Muscle layer of colon (tissue), 2 donors: Measurements from ENCODE around the gene POLR1A.

Source experiments
- H3K27ac ChIP-seq: one replicate; pipeline ENCODE4 v1.7.0; 2013; ENCODE audit warnings: low read depth, mild to moderate bottlenecking, low read length, moderate library complexity
- H3K27me3 ChIP-seq, 2 donors: one replicate each; pipeline ENCODE4 v1.7.0; 2013; ENCODE audit warnings: low read length in 2 of 2, mild to moderate bottlenecking in 2 of 2; ENCODE audit not compliant: insufficient read depth in 2 of 2, control insufficient read depth in 1 of 2
- H3K36me3 ChIP-seq: one replicate; pipeline ENCODE4 v1.7.0; 2013; ENCODE audit warnings: mild to moderate bottlenecking, low read length; ENCODE audit not compliant: insufficient read depth
- H3K4me1 ChIP-seq: one replicate; pipeline ENCODE4 v1.7.0; 2013; ENCODE audit warnings: mild to moderate bottlenecking, low read length; ENCODE audit not compliant: insufficient read depth
- H3K4me3 ChIP-seq, 2 donors: one replicate each; pipeline ENCODE4 v1.7.0; 2013; ENCODE audit warnings: low read length in 2 of 2, low read depth in 1 of 2, mild to moderate bottlenecking in 1 of 2, moderate library complexity in 1 of 2
- H3K9ac ChIP-seq: one replicate; pipeline ENCODE4 v1.7.0; 2013; ENCODE audit warnings: low read length
- H3K9me3 ChIP-seq: one replicate; pipeline ENCODE4 v1.7.0; 2013; ENCODE audit warnings: mild to moderate bottlenecking, low read length
- donor health status: abdominal sarcoma.
- donor health status: Adenocarcinoma of cecum.

POLR1A gene

DNA sequence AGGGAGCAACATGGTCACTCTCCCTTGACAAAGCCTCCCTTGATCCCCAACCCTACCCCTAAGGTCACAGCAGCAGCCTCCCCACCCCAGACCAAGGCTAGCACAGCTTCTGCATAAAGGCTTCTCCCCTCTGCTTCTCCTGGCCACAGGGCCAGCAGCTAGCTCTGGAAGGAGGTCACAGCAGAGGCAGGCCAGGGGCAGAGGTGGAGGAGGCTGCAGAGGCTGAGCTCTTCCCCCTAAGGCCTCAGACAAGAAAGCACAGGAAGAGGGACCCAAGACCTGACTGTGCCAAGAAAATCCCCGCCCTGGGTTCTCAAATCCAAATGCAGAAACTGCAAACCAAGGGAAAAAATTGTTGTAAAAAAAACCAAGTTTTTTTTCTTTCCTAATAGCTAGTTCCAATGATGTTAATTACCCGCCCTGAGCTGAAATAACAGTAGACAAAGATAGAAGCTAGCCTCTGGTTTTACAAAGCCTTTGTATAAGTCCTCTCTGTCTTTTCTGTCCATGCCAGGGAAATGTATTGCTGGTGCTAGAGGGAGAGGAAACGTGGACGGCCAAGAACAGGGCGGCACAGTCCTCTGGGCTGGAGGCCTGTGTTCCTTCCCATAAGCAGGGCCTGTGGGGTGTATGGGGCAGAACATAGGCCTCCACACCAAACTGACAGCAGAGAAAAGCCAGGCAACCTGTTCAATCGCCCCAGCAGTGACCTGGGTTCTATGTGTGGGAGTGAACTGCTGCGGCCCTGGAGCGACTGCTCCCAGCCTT, 79.5 kb downstream of the POLR1A start:
- Histone ChIP-seq H3K9me3 (no peaks in the 10 kb centered on the region), H3K4me1 (peaks cover 21% of the 10 kb centered on the region), H3K36me3 (peaks cover 47% of the 10 kb centered on the region), H3K27ac (no peak overlapping the region), H3K4me3 (no peak overlapping the region), H3K27me3 (no peaks in the 10 kb centered on the region), H3K9ac (no peak overlapping the region)

DNA sequence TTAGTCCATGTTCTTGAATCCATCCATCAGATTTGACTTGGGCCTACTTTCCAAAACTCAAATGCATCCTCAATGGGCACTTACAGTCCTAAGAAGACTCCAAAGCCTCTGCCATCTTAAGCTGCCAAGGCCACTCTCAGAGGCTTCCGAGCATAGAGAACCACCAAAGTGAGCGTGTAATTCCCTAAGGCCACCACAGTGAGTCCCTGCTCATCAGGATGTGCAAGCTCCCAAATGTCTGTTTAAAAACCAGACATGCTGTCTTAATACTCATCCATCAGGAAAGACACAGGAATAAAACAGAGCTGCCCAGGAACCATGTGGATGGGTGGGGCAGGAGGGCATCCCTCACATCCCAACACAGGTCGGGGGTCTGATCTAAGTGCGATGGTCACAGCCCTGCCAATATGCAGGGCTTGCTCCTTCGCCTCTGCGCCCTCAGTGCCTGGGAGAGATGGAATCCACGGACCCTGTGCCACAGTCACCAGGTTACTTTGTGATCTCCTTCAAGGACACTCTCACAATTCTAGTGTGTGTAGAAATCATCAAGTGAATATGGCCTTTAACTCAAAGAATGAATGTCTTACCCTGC, 80.4 kb downstream of the POLR1A start:
- no peak overlapping the region for H3K27ac ChIP-seq
- peaks cover 21% of the 10 kb centered on the region for H3K4me1 ChIP-seq
- no peaks in the 10 kb centered on the region for H3K27me3 ChIP-seq
- H3K9ac ChIP-seq: no peak overlapping the region
- H3K4me3 ChIP-seq: no peak overlapping the region
- no peaks in the 10 kb centered on the region for H3K9me3 ChIP-seq
- peaks cover 42% of the 10 kb centered on the region for H3K36me3 ChIP-seq

- peaks cover 18% of the 10 kb centered on the region for H3K4me1 ChIP-seq
- H3K27me3 ChIP-seq: no peaks in the 10 kb centered on the region
- peaks cover 25% of the 10 kb centered on the region for H3K36me3 ChIP-seq
- no peak overlapping the region for H3K9ac ChIP-seq
- no peaks in the 10 kb centered on the region for H3K9me3 ChIP-seq
- H3K27ac ChIP-seq: no peak overlapping the region
- H3K4me3 ChIP-seq: no peak overlapping the region
These were observed 82.3 kb downstream of the POLR1A start for GRCh38 chr2:86023366-86023712.

DNA sequence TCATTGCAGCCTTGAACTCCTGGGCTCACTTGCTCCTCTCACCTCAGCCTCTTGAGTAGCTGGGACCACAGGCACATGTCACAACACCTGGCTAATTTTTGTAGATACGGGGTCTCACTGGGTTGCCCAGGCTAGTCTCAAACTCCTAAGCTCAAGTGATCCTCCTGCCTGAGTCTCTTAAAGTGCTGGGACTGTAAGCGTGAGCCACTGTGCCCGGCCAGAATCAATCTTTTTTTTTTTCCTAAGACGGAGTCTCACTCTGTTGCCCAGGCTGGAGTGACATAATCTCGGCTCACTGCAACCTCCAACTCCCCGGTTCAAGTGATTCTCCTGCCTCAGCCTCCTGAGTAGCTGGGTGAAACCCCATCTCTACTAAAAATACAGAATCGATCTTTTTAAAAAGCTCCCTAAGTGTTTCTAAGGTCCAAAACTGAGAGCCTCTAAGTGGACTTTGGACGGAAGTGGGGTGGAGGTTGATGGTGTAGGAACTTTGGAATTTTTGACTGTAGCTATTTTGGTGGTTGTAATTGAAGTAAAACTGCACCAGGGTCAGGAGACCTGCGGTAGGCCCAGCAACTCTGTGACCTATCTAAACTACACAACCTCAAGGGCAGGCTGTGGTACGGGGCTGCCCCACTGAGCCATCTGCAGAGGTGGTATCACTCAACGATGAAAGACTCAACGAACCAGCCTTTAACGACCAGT, 82.9 kb downstream of the POLR1A start:
- Histone ChIP-seq H3K9me3 (no peaks in the 10 kb centered on the region), H3K36me3 (peaks cover 21% of the 10 kb centered on the region), H3K27me3 (no peaks in the 10 kb centered on the region), H3K4me1 (peaks cover 18% of the 10 kb centered on the region), H3K9ac (no peak overlapping the region), H3K27ac (no peak overlapping the region), H3K4me3 (no peak overlapping the region)

DNA sequence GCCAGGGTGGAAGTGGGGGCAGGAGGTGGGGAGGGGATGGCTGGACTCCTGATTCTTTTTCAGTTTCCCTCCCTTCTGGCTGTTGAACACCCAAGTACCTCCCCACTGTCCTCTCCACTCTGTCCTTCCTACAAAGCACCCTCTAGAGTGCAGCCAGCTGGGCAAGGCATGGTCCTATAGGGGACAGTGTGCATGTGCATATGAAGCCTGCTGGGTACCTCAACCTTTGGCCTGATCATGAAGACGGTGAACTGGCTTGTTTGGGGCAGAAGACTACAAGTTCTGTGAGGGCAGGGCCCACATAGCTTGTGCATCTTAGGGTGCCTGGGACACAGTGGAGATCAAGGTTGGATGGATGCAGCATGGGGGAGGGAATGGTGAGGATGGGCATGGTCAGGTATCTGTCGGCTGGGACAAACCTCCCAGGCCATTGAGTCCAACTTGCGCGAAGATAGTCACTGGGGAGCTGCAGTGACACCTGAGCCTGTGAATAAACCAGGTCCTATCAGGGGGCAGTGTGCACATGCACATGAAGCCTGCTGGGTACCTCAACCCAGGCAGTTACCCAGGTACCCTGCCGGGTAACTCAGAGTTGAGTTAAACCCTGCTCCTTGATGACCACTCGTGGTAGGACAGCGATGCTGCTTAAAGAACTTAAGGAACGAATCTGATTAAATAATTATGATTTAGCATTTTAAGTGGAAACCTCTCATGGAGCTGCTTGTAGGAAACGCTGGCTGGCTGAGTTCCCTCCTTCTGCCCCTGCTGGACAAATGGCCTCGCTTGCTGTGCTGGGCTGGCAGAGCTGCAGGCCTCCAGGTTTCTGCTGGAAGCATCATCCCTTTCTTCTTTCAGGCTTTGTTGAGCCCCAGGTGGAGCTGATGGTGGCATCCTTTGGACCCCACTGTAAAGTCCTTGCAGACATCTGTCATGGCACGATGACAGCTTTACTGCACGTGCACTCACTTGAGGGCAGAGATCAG, 84.0 kb downstream of the POLR1A start:
- H3K9ac ChIP-seq: no peak overlapping the region
- H3K4me1 ChIP-seq: peaks cover 11% of the 10 kb centered on the region
- no peaks in the 10 kb centered on the region for H3K9me3 ChIP-seq
- no peak overlapping the region for H3K4me3 ChIP-seq
- no peak overlapping the region for H3K27ac ChIP-seq
- H3K27me3 ChIP-seq: no peaks in the 10 kb centered on the region
- peaks cover 10% of the 10 kb centered on the region for H3K36me3 ChIP-seq

GRCh38 chr2:86020984-86021383, 84.7 kb downstream of the POLR1A start:
- peaks cover 8% of the 10 kb centered on the region for H3K36me3 ChIP-seq
- H3K27me3 ChIP-seq: no peaks in the 10 kb centered on the region
- H3K9me3 ChIP-seq: no peaks in the 10 kb centered on the region
- no peak overlapping the region for H3K9ac ChIP-seq
- no peak overlapping the region for H3K27ac ChIP-seq
- H3K4me3 ChIP-seq: no peak overlapping the region
- peaks cover 5% of the 10 kb centered on the region for H3K4me1 ChIP-seq

GRCh38 chr2:86019121-86019520, 86.6 kb downstream of the POLR1A start:
- no peak overlapping the region for H3K9ac ChIP-seq
- no peaks in the 10 kb centered on the region for H3K4me1 ChIP-seq
- no peaks in the 10 kb centered on the region for H3K9me3 ChIP-seq
- no peaks in the 10 kb centered on the region for H3K27me3 ChIP-seq
- no peak overlapping the region for H3K4me3 ChIP-seq
- no peaks in the 10 kb centered on the region for H3K36me3 ChIP-seq
- H3K27ac ChIP-seq: no peak overlapping the region

GRCh38 chr2:86017901-86018896, 87.5 kb downstream of the POLR1A start:
- no peaks in the 10 kb centered on the region for H3K9me3 ChIP-seq
- no peak overlapping the region for H3K4me3 ChIP-seq
- no peaks in the 10 kb centered on the region for H3K27me3 ChIP-seq
- H3K4me1 ChIP-seq: no peaks in the 10 kb centered on the region
- H3K27ac ChIP-seq: no peak overlapping the region
- H3K9ac ChIP-seq: no peak overlapping the region
- no peaks in the 10 kb centered on the region for H3K36me3 ChIP-seq

DNA sequence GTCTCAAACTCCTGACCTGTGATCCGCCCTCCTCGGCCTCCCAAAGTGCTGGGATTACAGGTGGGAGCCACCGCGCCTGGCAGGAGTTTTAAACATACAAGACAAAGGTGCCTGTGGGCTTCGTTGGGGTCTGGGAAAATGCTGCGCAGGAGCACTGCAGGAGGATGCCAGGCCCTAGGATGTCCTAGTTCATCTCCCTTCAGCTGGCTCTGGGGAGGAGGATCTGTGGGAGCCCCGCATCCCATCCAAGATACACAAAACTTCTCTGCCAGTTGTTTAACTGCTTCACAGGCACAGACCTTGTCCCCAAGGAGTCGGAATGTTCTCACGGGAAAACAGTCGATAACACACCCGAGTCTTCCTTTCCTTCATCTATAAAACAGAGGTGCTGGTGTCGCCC, 89.1 kb downstream of the POLR1A start:
- H3K4me1 ChIP-seq: no peaks in the 10 kb centered on the region
- no peak overlapping the region for H3K9ac ChIP-seq
- H3K36me3 ChIP-seq: no peaks in the 10 kb centered on the region
- no peaks in the 10 kb centered on the region for H3K9me3 ChIP-seq
- no peak overlapping the region for H3K27ac ChIP-seq
- H3K27me3 ChIP-seq: no peaks in the 10 kb centered on the region
- no peak overlapping the region for H3K4me3 ChIP-seq

GRCh38 chr2:86015699-86016098, 90.0 kb downstream of the POLR1A start:
- H3K4me3 ChIP-seq: no peak overlapping the region
- H3K27ac ChIP-seq: no peak overlapping the region

More at GRCh38 chr2:86015699-86016098, 90.0 kb downstream of the POLR1A start:
- Histone ChIP-seq H3K36me3 (no peaks in the 10 kb centered on the region), H3K4me1 (no peaks in the 10 kb centered on the region), H3K9me3 (no peaks in the 10 kb centered on the region), H3K9ac (no peak overlapping the region), H3K27me3 (no peaks in the 10 kb centered on the region)
